PC-3 (cell line): ENCODE measurements around the gene MORN5. TPM values are rescaled to one million over a fixed set of nuclear protein-coding genes. Genes with fewer than 3 reads are reported as not detected.

ENCODE experiments used
- ATAC-seq: fragments of 200-7000 bp; cut with Tn5 transposase; 2 replicates; pipeline ENCODE4 v1.9.1; 2020; ENCODE audit warnings: mild to moderate bottlenecking, moderate library complexity
- BruUV-seq: library from RNA; stranded (reverse); fragments of 400-500 nt; replicated peaks from 2 replicates; lab custom pipeline; 2021; lab: Mats Ljungman, UMichigan
- CTCF ChIA-PET: fragments of 300-600 bp; sonication (Branson Sonifier 250); formaldehyde crosslinking; loops from one replicate; lab custom pipeline; 2022; ENCODE audit warnings: antibody characterized with exemption; lab: Charles Lee
- POLR2A ChIA-PET: fragments of 300-600 bp; sonication (Branson Sonifier 250); formaldehyde crosslinking; loops from one replicate; lab custom pipeline; 2022; ENCODE audit warnings: antibody characterized with exemption; ENCODE audit not compliant: unreplicated experiment; lab: Charles Lee
- DNase-seq: peaks from one replicate; pipeline ENCODE4 v3.0.0-alpha.2; 2015
- H2AFZ ChIP-seq: fragments of 300-600 bp; sonication (generic); 2 replicates; pipeline ENCODE4 v1.6.0; 2016; ENCODE audit warnings: antibody characterized with exemption, low read length
- H3F3A ChIP-seq: fragments of 300-600 bp; sonication (generic); one replicate; pipeline ENCODE4 v1.6.0; 2017; ENCODE audit warnings: antibody characterized with exemption, low read length, control low read depth, mild to moderate bottlenecking; ENCODE audit not compliant: unreplicated experiment
- H3K27ac ChIP-seq: fragments of 300-600 bp; sonication (generic); 2 replicates; pipeline ENCODE4 v1.5.1; 2016; ENCODE audit warnings: mild to moderate bottlenecking, low read length
- H3K27me3 ChIP-seq: fragments of 300-600 bp; sonication (generic); 2 replicates; pipeline ENCODE4 v1.6.1; 2016; ENCODE audit warnings: low read length, mixed read lengths
- H3K36me3 ChIP-seq: fragments of 300-600 bp; sonication (generic); 2 replicates; pipeline ENCODE4 v1.6.1; 2016; ENCODE audit warnings: low read depth, mixed run types, low read length, mixed read lengths
- H3K4me1 ChIP-seq: fragments of 300-600 bp; sonication (generic); 2 replicates; pipeline ENCODE4 v1.5.1; 2016; ENCODE audit warnings: low read length; ENCODE audit not compliant: insufficient read depth
- H3K4me2 ChIP-seq: fragments of 300-600 bp; sonication (generic); 2 replicates; pipeline ENCODE4 v1.6.0; 2016; ENCODE audit warnings: low read length
- H3K4me3 ChIP-seq: fragments of 300-600 bp; sonication (generic); 2 replicates; pipeline ENCODE4 v1.5.1; 2016; ENCODE audit warnings: mild to moderate bottlenecking, low read length, mixed read lengths
- H3K79me2 ChIP-seq: fragments of 300-600 bp; sonication (generic); 2 replicates; pipeline ENCODE4 v1.6.1; 2017; ENCODE audit warnings: low read length, mixed read lengths
- H3K9ac ChIP-seq: fragments of 300-600 bp; sonication (generic); 2 replicates; pipeline ENCODE4 v1.6.0; 2016; ENCODE audit warnings: mild to moderate bottlenecking, low read length
- H3K9me2 ChIP-seq: fragments of 300-600 bp; sonication (generic); replicated peaks from 2 replicates; pipeline ENCODE4 v1.6.1; 2016; ENCODE audit warnings: mixed run types, low read length, mixed read lengths
- H3K9me3 ChIP-seq: fragments of 300-600 bp; sonication (generic); 2 replicates; pipeline ENCODE4 v1.6.1; 2016; ENCODE audit warnings: low read length, mixed read lengths
- H4K20me1 ChIP-seq: fragments of 300-600 bp; sonication (generic); 2 replicates; pipeline ENCODE4 v1.6.1; 2016; ENCODE audit warnings: low read length, mixed read lengths
- CTCF ChIP-seq: fragments of 300-600 bp; sonication (generic); conservative IDR thresholded peaks from 2 replicates; pipeline ENCODE4 v1.5.1; 2017; ENCODE audit warnings: antibody characterized with exemption, low read depth, mild to moderate bottlenecking, low read length
- EZH2 ChIP-seq: fragments of 300-600 bp; sonication (generic); IDR thresholded peaks from one replicate; pipeline ENCODE4 v1.6.1; 2017; ENCODE audit warnings: antibody characterized with exemption, mild to moderate bottlenecking, low read length; ENCODE audit not compliant: unreplicated experiment
- EZH2phosphoT487 ChIP-seq: fragments of 300-600 bp; sonication (generic); IDR thresholded peaks from 2 replicates; pipeline ENCODE4 v1.6.1; 2018; ENCODE audit warnings: mild to moderate bottlenecking, antibody characterized with exemption, low read length, borderline replicate concordance
- intact Hi-C: fragments of 100-400 bp; cut with micrococcal nuclease; formaldehyde crosslinking; loops from 2 replicates; pipeline ENCODE4 v1.9.0; 2023
- total RNA-seq: library from RNA; depleted of rRNA; stranded (reverse); fragments of >200 nt; gene quantifications from 2 replicates; pipeline ENCODE4 v1.2.3, GENCODE V29; 2014

The MORN5 gene
- total RNA-seq, 1 experiment from 2014 or later = not detected

DNA sequence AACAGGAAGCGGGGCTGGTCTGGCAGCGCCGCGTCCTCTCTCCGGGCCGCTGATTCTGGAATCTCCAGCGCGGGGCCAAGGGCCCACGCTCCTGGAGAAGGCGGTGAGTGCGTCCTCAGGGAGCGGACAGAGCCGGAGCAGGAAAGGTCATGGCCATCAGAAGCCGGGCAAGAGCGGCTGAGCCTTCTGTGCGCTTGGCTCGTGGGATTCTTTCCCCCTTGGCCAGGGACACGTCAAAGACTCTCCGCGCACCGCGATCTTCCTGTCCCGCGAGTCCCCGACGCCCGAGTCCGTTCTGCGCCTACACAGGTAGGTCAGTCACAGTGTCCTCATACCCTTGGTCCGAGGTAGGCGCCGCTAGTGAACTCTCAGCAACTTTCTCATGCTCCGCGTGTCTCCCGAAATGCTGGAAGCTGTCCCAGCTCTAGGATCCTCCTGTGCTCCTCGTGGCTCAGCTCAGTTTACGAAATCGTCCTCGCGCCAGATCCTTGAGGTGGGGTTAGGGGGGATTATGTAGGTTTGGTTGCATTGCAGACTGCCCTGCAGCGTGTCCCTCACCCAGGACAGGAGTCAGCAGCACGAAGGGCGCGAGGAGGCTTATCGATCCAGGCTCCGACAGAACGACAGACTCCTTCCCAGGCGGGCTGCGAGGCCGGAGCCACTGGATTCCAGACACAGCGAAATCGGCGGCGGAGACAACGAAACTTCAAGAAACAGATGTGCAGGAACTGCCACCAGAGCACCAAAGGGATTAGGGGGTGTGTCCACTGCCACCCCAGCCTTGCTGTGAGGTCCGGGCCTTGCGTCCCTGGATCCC is 60.4 kb downstream of the MORN5 start:
- H3F3A ChIP-seq = no peaks in the 10 kb centered on the region
- POLR2A ChIA-PET = no interaction called here
- no peak for TF ChIP-seq CTCF
- TF ChIP-seq EZH2phosphoT487 = no peak
- no peak for TF ChIP-seq EZH2
- no peak overlapping the region for H2AFZ ChIP-seq
- H3K9me2 ChIP-seq = no peaks in the 10 kb centered on the region
- BruUV-seq = no TSS peak
- ATAC-seq = no peak
- no peak overlapping the region for H3K27ac ChIP-seq
- H3K79me2 ChIP-seq = no peaks in the 10 kb centered on the region
- H3K27me3 ChIP-seq = no peaks in the 10 kb centered on the region
- peaks cover 19% of the 10 kb centered on the region for H3K4me1 ChIP-seq
- H3K4me2 ChIP-seq = no peak overlapping the region
- intact Hi-C loops = no loop called here
- H3K4me3 ChIP-seq = no peak overlapping the region
- CTCF ChIA-PET = no interaction called here
- H3K9ac ChIP-seq = no peak overlapping the region
- no peak for DNase-seq
- H3K36me3 ChIP-seq = no peaks in the 10 kb centered on the region
- H3K9me3 ChIP-seq = no peaks in the 10 kb centered on the region
- no peaks in the 10 kb centered on the region for H4K20me1 ChIP-seq

DNA sequence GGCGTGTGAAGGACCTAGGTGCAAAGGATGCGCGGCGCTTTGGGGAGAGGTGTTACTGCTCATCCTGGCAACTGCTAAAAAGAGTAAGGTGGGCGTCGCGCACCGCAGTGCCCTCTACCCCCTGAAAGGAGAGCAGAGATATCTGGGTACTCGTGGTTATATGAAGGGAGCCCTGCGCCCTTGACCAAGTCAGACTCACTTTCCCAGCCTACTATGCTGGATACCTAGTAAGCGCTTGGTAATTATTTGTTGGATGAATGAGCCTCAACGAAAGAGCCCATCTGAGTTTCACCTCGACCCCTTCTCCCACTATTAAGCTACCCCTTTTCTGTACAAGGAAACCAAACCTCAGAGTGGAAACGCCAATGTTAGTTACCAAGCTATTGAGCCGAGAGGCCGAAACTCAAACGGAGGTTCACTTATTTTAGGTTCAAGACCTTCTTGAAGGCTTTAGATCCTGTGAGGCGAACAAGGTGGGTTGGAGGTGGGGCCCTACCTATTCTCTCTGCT is 61.0 kb downstream of the MORN5 start:
- Histone ChIP-seq H3K4me3 (no peak overlapping the region), H3K4me2 (no peak overlapping the region), H3K79me2 (no peaks in the 10 kb centered on the region), H3K9me2 (no peaks in the 10 kb centered on the region), H4K20me1 (no peaks in the 10 kb centered on the region), H3K27me3 (no peaks in the 10 kb centered on the region), H3F3A (no peaks in the 10 kb centered on the region), H2AFZ (no peak overlapping the region), H3K36me3 (no peaks in the 10 kb centered on the region), H3K9me3 (no peaks in the 10 kb centered on the region), H3K27ac (no peak overlapping the region), H3K9ac (no peak overlapping the region), H3K4me1 (peaks cover 19% of the 10 kb centered on the region)
- DNase-seq = no peak
- no peak for TF ChIP-seq CTCF
- no peak for TF ChIP-seq EZH2
- TF ChIP-seq EZH2phosphoT487 = no peak
- CTCF ChIA-PET = no interaction called here
- intact Hi-C loops = no loop called here
- ATAC-seq = no peak
- BruUV-seq = no TSS peak
- POLR2A ChIA-PET = no interaction called here

DNA sequence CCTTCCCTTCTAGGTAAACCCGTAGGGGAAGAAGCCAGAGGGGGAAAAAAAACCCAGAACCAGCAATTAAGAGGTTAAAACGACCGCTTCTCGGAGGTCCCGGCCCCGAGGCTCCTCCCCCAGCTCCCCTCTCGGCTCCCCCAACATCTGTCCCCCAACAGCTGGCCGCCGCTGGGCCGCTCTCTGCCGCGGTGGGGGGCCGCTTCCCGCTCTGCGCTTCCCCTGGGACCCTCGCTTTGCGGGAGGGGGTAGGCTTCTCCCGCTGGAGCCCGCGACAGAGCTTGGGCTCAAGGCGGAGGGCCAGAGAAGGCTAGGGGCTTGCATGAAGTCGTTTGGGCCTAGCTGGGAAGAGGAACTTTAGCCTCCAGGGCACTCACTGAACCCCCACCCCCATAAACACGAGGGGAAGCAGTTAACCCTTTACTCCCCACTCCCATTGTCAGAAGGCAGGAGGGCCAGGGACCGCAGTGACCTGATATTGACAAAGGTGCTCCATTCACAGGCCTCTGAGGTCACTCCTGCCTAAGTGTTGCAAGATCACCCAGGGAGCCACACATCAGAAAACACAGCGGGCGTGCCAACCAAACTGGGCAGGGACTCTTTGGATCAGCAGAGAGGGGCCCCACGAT is 61.6 kb downstream of the MORN5 start:
- H3K27ac ChIP-seq = no peak overlapping the region
- no peak for ATAC-seq
- H3K79me2 ChIP-seq = no peaks in the 10 kb centered on the region
- H4K20me1 ChIP-seq = no peaks in the 10 kb centered on the region
- ChIA-PET POLR2A (no interaction called here), CTCF (no interaction called here)
- no TSS peak for BruUV-seq
- no peaks in the 10 kb centered on the region for H3K36me3 ChIP-seq
- DNase-seq = no peak
- no peaks in the 10 kb centered on the region for H3K9me3 ChIP-seq
- H3F3A ChIP-seq = no peaks in the 10 kb centered on the region
- intact Hi-C loops = no loop called here
- H3K9ac ChIP-seq = no peak overlapping the region
- no peaks in the 10 kb centered on the region for H3K27me3 ChIP-seq
- H3K9me2 ChIP-seq = no peaks in the 10 kb centered on the region
- no peak overlapping the region for H3K4me3 ChIP-seq
- peaks cover 19% of the 10 kb centered on the region for H3K4me1 ChIP-seq
- H2AFZ ChIP-seq = no peak overlapping the region
- TF ChIP-seq CTCF (no peak), EZH2phosphoT487 (no peak), EZH2 (no peak)
- H3K4me2 ChIP-seq = no peak overlapping the region
